ENCODE results near the gene TSC22D3.

DNA sequence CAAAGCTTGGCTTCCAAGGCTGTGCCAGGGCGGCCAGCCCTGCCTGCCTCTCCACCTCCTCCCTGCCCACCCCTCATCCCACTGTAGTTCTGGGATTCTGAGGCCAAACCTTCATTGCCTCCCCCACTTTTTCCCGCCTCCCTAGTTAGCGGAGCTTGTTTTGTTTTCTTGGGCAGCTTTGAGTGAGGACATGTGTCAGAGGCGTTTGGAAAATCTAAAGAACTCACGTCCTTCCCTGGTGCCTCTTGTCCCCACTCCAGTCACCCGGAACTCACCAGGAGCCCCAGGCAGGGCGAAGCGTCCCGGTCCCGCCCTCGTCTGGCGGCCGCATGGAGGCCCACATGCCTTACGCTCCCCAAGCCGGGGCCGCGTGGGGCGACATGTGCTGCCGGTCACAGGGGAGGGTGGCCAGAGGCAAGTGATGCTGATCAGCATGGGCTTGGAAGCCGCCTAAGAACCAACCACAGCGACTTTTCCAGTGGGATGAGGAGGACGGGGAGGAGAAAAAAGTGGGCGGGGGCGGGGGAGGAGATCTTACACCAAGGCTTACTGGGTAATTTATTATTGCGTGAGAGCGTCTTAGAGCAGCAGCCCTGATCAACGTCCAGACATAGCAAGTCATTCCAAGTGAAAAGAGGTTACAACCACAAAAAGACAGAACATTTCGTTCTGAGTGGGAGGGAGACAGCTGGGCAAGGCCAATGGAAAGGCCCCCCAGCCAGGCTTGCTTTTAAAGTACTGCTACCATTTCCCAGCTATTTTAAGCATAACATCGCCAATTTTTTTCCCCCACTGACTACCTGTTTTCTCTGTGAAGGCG, 98.8 kb downstream of the TSC22D3 start:
- TF ChIP-seq, protein P1, sequence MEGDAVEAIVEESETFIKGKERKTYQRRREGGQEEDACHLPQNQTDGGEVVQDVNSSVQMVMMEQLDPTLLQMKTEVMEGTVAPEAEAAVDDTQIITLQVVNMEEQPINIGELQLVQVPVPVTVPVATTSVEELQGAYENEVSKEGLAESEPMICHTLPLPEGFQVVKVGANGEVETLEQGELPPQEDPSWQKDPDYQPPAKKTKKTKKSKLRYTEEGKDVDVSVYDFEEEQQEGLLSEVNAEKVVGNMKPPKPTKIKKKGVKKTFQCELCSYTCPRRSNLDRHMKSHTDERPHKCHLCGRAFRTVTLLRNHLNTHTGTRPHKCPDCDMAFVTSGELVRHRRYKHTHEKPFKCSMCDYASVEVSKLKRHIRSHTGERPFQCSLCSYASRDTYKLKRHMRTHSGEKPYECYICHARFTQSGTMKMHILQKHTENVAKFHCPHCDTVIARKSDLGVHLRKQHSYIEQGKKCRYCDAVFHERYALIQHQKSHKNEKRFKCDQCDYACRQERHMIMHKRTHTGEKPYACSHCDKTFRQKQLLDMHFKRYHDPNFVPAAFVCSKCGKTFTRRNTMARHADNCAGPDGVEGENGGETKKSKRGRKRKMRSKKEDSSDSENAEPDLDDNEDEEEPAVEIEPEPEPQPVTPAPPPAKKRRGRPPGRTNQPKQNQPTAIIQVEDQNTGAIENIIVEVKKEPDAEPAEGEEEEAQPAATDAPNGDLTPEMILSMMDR (IDR thresholded peaks at IDR 0.05; ENCODE audit: borderline replicate concordance, extremely low read depth, low read length, poor library complexity, severe bottlenecking) = no peak
- no peak for TF ChIP-seq EZH2 (IDR thresholded peaks at IDR 0.05; ENCODE audit: borderline replicate concordance, low read depth, low read length, severe bottlenecking)
